Panc1 (cell line): Measurements from ENCODE around the gene CHAF1A. TPM values are rescaled to one million over a fixed set of nuclear protein-coding genes. Genes with fewer than 3 reads are reported as not detected.

Experiments
- ATAC-seq: fragments of 200-7000 bp; cut with Tn5 transposase; 2 replicates; pipeline ENCODE4 v1.9.1; 2020; ENCODE audit warnings: mild to moderate bottlenecking, moderate library complexity
- BruUV-seq: library from RNA; stranded (reverse); fragments of 400-500 nt; replicated peaks from 2 replicates; lab custom pipeline; 2021; lab: Mats Ljungman, UMichigan
- CTCF ChIA-PET: fragments of 300-600 bp; sonication (Branson Sonifier 250); formaldehyde crosslinking; loops from one replicate; lab custom pipeline; 2022; ENCODE audit warnings: antibody characterized with exemption; lab: Charles Lee
- POLR2A ChIA-PET: fragments of 300-600 bp; sonication (Branson Sonifier 250); formaldehyde crosslinking; loops from one replicate; lab custom pipeline; 2022; ENCODE audit warnings: antibody characterized with exemption; lab: Charles Lee
- DNase-seq: peaks from one replicate; pipeline ENCODE4 v3.0.0-alpha.2; 2010; ENCODE audit warnings: low read depth, low spot score
- H3K27ac ChIP-seq: 2 replicates; pipeline ENCODE4 v1.5.1; 2011; ENCODE audit warnings: mild to moderate bottlenecking, low read length, inconsistent platforms
- H3K27me3 ChIP-seq: fragments of 200-500 bp; sonication (Bioruptor generic); 2 replicates; pipeline ENCODE4 v1.6.0; 2014; ENCODE audit warnings: low read length, inconsistent platforms; ENCODE audit not compliant: control insufficient read depth, insufficient read depth
- H3K36me3 ChIP-seq: fragments of 200-500 bp; sonication (Bioruptor generic); 2 replicates; pipeline ENCODE4 v1.5.1; 2014; ENCODE audit warnings: inconsistent platforms, mild to moderate bottlenecking, low read length, moderate library complexity; ENCODE audit not compliant: control insufficient read depth, insufficient read depth
- H3K4me1 ChIP-seq: 2 replicates; pipeline ENCODE4 v1.5.1; 2011; ENCODE audit warnings: inconsistent platforms, mild to moderate bottlenecking, low read length, moderate library complexity; ENCODE audit not compliant: control insufficient read depth, insufficient read depth
- H3K4me3 ChIP-seq, 2 experiments: 2 replicates each; pipeline ENCODE4 v1.5.1; 2011 to 2012; ENCODE audit warnings: low read depth in 2 of 2, low read length in 2 of 2, mild to moderate bottlenecking in 2 of 2, inconsistent platforms in 1 of 2, moderate library complexity in 1 of 2
- H3K9me3 ChIP-seq: fragments of 200-500 bp; sonication (Bioruptor generic); 2 replicates; pipeline ENCODE4 v1.5.1; 2014; ENCODE audit warnings: low read depth, mild to moderate bottlenecking, inconsistent platforms, low read length, moderate library complexity; ENCODE audit not compliant: control insufficient read depth, insufficient read depth
- POLR2AphosphoS5 ChIP-seq: IDR thresholded peaks from 2 replicates; pipeline ENCODE4 v1.6.1; 2012; ENCODE audit warnings: mild to moderate bottlenecking, low read depth, low read length, moderate library complexity
- SIN3A ChIP-seq: IDR thresholded peaks from 2 replicates; pipeline ENCODE4 v1.6.1; 2012; ENCODE audit warnings: low read depth, mild to moderate bottlenecking, low read length, moderate library complexity, borderline replicate concordance; ENCODE audit not compliant: insufficient read depth
- TCF7L2 ChIP-seq: IDR thresholded peaks from 2 replicates; pipeline ENCODE4 v1.6.1; 2011; ENCODE audit warnings: mild to moderate bottlenecking, low read depth, low read length, inconsistent platforms
- in situ Hi-C: cut with HindIII; loops from 2 replicates; pipeline ENCODE4 v1.10.0; 2016; ENCODE audit warnings: low sequenced_read_pairs, low pct_unique_long_range_greater_than_20kb
- intact Hi-C: fragments of 100-400 bp; cut with micrococcal nuclease; formaldehyde crosslinking; loops from one replicate; pipeline ENCODE4 v1.10.0; 2022; ENCODE audit not compliant: unreplicated experiment
- total RNA-seq: library from RNA; stranded (reverse); gene quantifications from one replicate; pipeline ENCODE4 v1.2.1, GENCODE V29; 2021; ENCODE audit not compliant: unreplicated experiment
- TF ChIP-seq, protein P1 (sequence below), 2 experiments: IDR thresholded peaks; 2 replicates each; pipeline ENCODE4 v1.6.1; 2011 to 2012; ENCODE audit warnings: low read depth in 2 of 2, control low read depth in 1 of 2, low read length in 1 of 2, mild to moderate bottlenecking in 1 of 2, moderate library complexity in 1 of 2; ENCODE audit not compliant: insufficient read depth in 1 of 2
- TF ChIP-seq, protein P2 (sequence below): fragments of 450-650 bp; IDR thresholded peaks from 2 replicates; pipeline ENCODE4 v1.5.1; 2017; ENCODE audit warnings: mild to moderate bottlenecking

The CHAF1A gene
- total RNA-seq, 1 experiment from 2014 or later = 45.4 TPM

GRCh38 chr19:4467835-4468234, 65.4 kb downstream of the CHAF1A start:
- Histone ChIP-seq H3K27ac (no peak overlapping the region), H3K9me3 (no peaks in the 10 kb centered on the region), H3K27me3 (no peaks in the 10 kb centered on the region), H3K4me1 (no peaks in the 10 kb centered on the region), H3K4me3 (no peak overlapping the region), H3K36me3 (peaks cover 2% of the 10 kb centered on the region; the same call in 1 of the 2 replicates)
- ChIA-PET CTCF (no interaction called here), POLR2A (no interaction called here)
- no TSS peak for BruUV-seq
- intact Hi-C loops (no loop called here), in situ Hi-C loops (no loop called here)
- no peak for ATAC-seq
- DNase-seq = no peak
- TF ChIP-seq, protein P1, sequence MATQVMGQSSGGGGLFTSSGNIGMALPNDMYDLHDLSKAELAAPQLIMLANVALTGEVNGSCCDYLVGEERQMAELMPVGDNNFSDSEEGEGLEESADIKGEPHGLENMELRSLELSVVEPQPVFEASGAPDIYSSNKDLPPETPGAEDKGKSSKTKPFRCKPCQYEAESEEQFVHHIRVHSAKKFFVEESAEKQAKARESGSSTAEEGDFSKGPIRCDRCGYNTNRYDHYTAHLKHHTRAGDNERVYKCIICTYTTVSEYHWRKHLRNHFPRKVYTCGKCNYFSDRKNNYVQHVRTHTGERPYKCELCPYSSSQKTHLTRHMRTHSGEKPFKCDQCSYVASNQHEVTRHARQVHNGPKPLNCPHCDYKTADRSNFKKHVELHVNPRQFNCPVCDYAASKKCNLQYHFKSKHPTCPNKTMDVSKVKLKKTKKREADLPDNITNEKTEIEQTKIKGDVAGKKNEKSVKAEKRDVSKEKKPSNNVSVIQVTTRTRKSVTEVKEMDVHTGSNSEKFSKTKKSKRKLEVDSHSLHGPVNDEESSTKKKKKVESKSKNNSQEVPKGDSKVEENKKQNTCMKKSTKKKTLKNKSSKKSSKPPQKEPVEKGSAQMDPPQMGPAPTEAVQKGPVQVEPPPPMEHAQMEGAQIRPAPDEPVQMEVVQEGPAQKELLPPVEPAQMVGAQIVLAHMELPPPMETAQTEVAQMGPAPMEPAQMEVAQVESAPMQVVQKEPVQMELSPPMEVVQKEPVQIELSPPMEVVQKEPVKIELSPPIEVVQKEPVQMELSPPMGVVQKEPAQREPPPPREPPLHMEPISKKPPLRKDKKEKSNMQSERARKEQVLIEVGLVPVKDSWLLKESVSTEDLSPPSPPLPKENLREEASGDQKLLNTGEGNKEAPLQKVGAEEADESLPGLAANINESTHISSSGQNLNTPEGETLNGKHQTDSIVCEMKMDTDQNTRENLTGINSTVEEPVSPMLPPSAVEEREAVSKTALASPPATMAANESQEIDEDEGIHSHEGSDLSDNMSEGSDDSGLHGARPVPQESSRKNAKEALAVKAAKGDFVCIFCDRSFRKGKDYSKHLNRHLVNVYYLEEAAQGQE (IDR thresholded peaks at IDR 0.05; ENCODE audit: insufficient read depth in 1 of 2, low read depth in 2 of 2, low read length in 1 of 2) = no peak
- TF ChIP-seq SIN3A = no peak
- no peak for TF ChIP-seq POLR2AphosphoS5
- TF ChIP-seq, protein P2, sequence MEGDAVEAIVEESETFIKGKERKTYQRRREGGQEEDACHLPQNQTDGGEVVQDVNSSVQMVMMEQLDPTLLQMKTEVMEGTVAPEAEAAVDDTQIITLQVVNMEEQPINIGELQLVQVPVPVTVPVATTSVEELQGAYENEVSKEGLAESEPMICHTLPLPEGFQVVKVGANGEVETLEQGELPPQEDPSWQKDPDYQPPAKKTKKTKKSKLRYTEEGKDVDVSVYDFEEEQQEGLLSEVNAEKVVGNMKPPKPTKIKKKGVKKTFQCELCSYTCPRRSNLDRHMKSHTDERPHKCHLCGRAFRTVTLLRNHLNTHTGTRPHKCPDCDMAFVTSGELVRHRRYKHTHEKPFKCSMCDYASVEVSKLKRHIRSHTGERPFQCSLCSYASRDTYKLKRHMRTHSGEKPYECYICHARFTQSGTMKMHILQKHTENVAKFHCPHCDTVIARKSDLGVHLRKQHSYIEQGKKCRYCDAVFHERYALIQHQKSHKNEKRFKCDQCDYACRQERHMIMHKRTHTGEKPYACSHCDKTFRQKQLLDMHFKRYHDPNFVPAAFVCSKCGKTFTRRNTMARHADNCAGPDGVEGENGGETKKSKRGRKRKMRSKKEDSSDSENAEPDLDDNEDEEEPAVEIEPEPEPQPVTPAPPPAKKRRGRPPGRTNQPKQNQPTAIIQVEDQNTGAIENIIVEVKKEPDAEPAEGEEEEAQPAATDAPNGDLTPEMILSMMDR = no peak
- TF ChIP-seq TCF7L2 = no peak

DNA sequence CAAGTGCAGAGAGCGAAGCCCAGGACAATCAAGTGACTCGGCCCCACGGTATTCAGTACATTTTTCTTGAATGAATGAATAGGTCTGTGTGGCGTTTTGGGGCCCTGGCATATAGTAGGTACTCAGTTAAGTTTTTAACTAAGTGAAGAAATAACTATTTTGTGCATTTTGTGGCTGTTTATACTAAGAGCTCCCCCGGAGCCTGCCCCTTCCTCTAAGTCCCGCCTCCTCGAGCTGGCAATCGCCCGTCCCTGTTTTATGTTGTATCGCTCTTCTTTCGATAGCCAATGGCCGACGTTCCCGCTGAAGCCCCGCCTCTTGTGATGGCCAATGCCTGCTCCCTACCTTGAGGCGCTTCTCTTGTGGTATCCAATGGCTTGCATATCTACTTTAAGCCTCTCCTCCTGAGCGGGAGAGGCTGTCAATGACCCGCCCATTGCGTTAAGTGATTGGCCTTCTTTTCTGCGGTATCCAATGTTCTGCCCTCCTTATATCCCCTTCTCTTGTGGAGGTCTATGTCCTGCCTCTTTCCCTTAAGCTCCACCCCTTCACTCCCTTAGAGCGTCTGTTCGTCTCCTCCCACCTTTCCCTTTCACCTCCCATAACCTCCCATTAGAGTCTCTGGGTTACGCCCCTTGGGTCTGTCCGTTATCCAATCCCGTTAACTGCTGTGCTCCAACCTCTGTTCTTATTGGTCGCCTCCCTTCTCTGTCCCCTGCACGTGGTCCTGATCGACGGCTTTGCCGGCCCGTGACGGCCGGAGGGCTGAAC, 69.1 kb downstream of the CHAF1A start:
- TF ChIP-seq, protein P1 (IDR thresholded peaks at IDR 0.05; ENCODE audit: insufficient read depth in 1 of 2, low read depth in 2 of 2, low read length in 1 of 2) = no peak
- peak; percentile 34; the same call in 1 of the 2 replicates for TF ChIP-seq POLR2AphosphoS5
- peak; percentile 99 for DNase-seq
- in situ Hi-C loops (no loop called here), intact Hi-C loops (no loop called here)
- ATAC-seq = peak; percentile 93
- Histone ChIP-seq H3K27ac (peak overlapping the region; percentile 90), H3K4me3 (peak overlapping the region; percentile 83 to 86), H3K9me3 (no peaks in the 10 kb centered on the region), H3K4me1 (no peaks in the 10 kb centered on the region; the same call in 1 of the 2 replicates), H3K36me3 (peaks cover 4% of the 10 kb centered on the region; the same call in 1 of the 2 replicates), H3K27me3 (no peaks in the 10 kb centered on the region)
- ChIA-PET POLR2A (interaction anchor here (0.6 to 0.9 kb wide), 3 partner anchors 9 to 53 kb away, joined by 3 to 10 read pairs (median 7); no protein-coding TSS in a partner anchor), CTCF (interaction anchor here (0.6 to 1.6 kb wide), 3 partner anchors 54 to 1523 kb away, joined by 3 to 4 read pairs (median 3); no protein-coding TSS in a partner anchor)
- BruUV-seq = no TSS peak
